ENCODE results near the gene SYNPO2L. TPM values are rescaled to one million over a fixed set of nuclear protein-coding genes. Genes with fewer than 3 reads are reported as not detected.
A peak's percentile ranks its signal among the peaks of the same experiment; 100 is the strongest.

The SYNPO2L gene
- total RNA-seq, 2 donors from 2014 or later, result not detected

- H3K27ac Mint-ChIP-seq, result no peak overlapping the region
- no peak for DNase-seq
- H3K36me3 Mint-ChIP-seq (ENCODE audit: insufficient read depth in 2 of 2), result no peaks in the 10 kb centered on the region
Measured at GRCh38 chr10:73645251-73645650, 10.6 kb downstream of the SYNPO2L start.

GRCh38 chr10:73644767-73645166, 11.1 kb downstream of the SYNPO2L start:
- no peaks in the 10 kb centered on the region for H3K9me3 Mint-ChIP-seq
- no peak overlapping the region for H3K27ac Mint-ChIP-seq
- H3K4me1 Mint-ChIP-seq (ENCODE audit: low read depth), result peaks cover 16% of the 10 kb centered on the region
- no peaks in the 10 kb centered on the region for H3K36me3 Mint-ChIP-seq (ENCODE audit: insufficient read depth in 2 of 2)
- peak; percentile 56 to 67 for ATAC-seq (replicated peaks in 1 of 2)
- peak overlapping the region; percentile 5 to 32 for H3K4me3 Mint-ChIP-seq
- no peak for DNase-seq
- peaks cover 2% of the 10 kb centered on the region for H3K27me3 Mint-ChIP-seq (ENCODE audit: low read depth)

More at GRCh38 chr10:73645251-73645650, 10.6 kb downstream of the SYNPO2L start:
- Mint-ChIP-seq H3K9me3 (no peaks in the 10 kb centered on the region), H3K4me3 (no peak overlapping the region), H3K4me1 (ENCODE audit: low read depth) (peaks cover 18% of the 10 kb centered on the region), H3K27me3 (ENCODE audit: low read depth) (no peaks in the 10 kb centered on the region)
- ATAC-seq (replicated peaks in 1 of 2), result no peak

DNA sequence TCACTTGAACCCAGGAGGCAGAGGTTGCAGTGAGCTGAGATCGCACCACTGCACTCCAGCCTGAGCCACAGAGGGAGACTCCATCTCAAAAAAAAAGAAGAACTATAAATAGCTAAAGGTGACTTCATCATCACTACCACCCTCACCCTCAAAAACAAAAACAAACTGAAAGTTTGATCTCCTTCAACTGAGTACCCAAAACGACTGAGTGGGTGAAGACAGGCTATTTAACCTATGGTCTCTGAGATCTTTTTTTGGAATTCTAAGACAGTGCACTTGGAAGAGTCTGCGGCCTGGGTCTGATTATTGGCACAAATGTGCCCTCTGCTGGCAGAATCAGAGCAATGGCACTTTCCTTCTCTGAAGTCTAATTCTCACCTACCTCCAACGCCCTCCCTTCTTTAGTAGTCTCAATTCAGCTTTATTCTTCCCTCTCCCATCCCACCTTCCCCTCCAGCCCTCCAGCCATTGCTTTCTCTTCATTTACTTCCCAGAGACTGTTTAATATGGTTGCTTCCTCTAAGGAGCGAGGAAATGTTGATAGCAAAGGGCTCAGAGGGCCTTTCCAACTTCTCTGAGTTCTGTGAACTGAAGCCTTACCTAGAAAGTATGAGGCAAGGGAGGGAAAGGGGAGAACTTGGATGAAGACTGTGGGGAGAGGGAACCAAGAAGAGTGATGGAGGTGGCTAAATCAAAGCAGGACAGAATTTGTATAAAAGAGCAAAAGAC, 11.7 kb downstream of the SYNPO2L start:
- peak overlapping the region; percentile 7 to 32 for H3K4me3 Mint-ChIP-seq
- peaks cover 16% of the 10 kb centered on the region for H3K4me1 Mint-ChIP-seq (ENCODE audit: low read depth)
- no peaks in the 10 kb centered on the region for H3K9me3 Mint-ChIP-seq
- DNase-seq, result peak; percentile 42 to 54
- no peaks in the 10 kb centered on the region for H3K36me3 Mint-ChIP-seq (ENCODE audit: insufficient read depth in 2 of 2)
- peaks cover 7% of the 10 kb centered on the region for H3K27me3 Mint-ChIP-seq (ENCODE audit: low read depth)
- H3K27ac Mint-ChIP-seq, result no peak overlapping the region
- peak; percentile 61 to 73 for ATAC-seq (replicated peaks in 1 of 2)

- H3K27ac Mint-ChIP-seq, result no peak overlapping the region
- peaks cover 7% of the 10 kb centered on the region for H3K27me3 Mint-ChIP-seq (ENCODE audit: low read depth)
- no peak for ATAC-seq (replicated peaks in 1 of 2)
- H3K36me3 Mint-ChIP-seq (ENCODE audit: insufficient read depth in 2 of 2), result no peaks in the 10 kb centered on the region
- peaks cover 16% of the 10 kb centered on the region for H3K4me1 Mint-ChIP-seq (ENCODE audit: low read depth)
- no peaks in the 10 kb centered on the region for H3K9me3 Mint-ChIP-seq
- no peak for DNase-seq
- no peak overlapping the region for H3K4me3 Mint-ChIP-seq
Measured at GRCh38 chr10:73643362-73643761, 12.5 kb downstream of the SYNPO2L start.

DNA sequence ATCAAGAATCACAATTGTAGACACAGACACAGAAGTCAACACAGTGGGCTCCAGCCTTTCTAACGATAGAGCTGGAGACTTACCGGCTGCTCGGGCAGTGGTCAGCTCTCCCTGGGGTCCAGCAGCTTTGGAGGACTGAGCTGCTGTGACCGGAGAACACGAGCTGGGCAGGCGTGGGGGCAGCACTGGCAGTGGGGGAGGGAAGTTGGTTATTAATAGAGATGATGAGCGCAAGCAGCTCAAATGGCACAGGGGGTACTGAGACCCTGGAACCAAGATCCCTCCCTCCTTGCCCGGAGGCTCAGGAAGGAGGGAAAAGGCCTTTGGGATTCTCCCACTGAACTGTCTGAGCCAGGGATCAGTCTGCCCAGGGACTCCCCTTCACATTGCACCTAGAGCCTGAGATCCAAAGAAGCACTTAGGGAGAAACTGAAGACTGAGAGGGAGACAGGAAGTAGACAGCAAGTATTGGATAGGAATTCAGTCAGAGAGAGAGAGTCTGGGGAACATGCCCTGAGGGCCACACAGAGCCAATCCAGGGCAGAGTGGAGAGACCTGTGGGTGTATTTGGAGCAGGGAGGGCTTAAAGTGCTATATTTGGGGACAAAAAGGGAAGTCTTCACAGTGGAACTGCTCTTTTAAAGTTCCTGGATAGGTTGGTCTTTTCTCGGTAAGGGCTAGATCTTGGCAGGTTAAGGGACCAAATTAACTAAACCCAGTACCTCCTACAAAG, 14.3 kb downstream of the SYNPO2L start, which contains the start of gene MYOZ1:
MYOZ1 (minus strand) TSS at position 147 of the 733 bp plus-strand sequence. CDS start 1,457 bp downstream, outside the sequence.
- Mint-ChIP-seq H3K9me3 (no peaks in the 10 kb centered on the region), H3K27me3 (ENCODE audit: low read depth) (peaks cover 7% of the 10 kb centered on the region), H3K36me3 (ENCODE audit: insufficient read depth in 2 of 2) (no peaks in the 10 kb centered on the region), H3K4me3 (no peak within 1 kb of the TSS), H3K27ac (no peak within 1 kb of the TSS), H3K4me1 (ENCODE audit: low read depth) (peaks cover 16% of the 10 kb centered on the region)
- no peak for DNase-seq
- ATAC-seq (replicated peaks in 1 of 2), result no peak

GRCh38 chr10:73639286-73639685, 16.5 kb downstream of the SYNPO2L start:
- H3K36me3 Mint-ChIP-seq (ENCODE audit: insufficient read depth in 2 of 2), result no peaks in the 10 kb centered on the region
- no peaks in the 10 kb centered on the region for H3K9me3 Mint-ChIP-seq
- peaks cover 5% of the 10 kb centered on the region for H3K4me1 Mint-ChIP-seq (ENCODE audit: low read depth)
- no peak overlapping the region for H3K27ac Mint-ChIP-seq
- ATAC-seq (replicated peaks in 1 of 2) (no peak), DNase-seq (no peak)
- H3K27me3 Mint-ChIP-seq (ENCODE audit: low read depth), result peaks cover 7% of the 10 kb centered on the region
- H3K4me3 Mint-ChIP-seq, result no peak overlapping the region

GRCh38 chr10:73635781-73636180, 20.0 kb downstream of the SYNPO2L start:
- peaks cover 7% of the 10 kb centered on the region for H3K27me3 Mint-ChIP-seq (ENCODE audit: low read depth)
- H3K4me3 Mint-ChIP-seq, result no peak overlapping the region

GRCh38 chr10:73634421-73634820, 21.4 kb downstream of the SYNPO2L start:
- ATAC-seq (replicated peaks in 1 of 2) (no peak), DNase-seq (no peak)
- Mint-ChIP-seq H3K27ac (no peak overlapping the region), H3K27me3 (ENCODE audit: low read depth) (peaks cover 2% of the 10 kb centered on the region), H3K9me3 (no peaks in the 10 kb centered on the region), H3K36me3 (ENCODE audit: insufficient read depth in 2 of 2) (no peaks in the 10 kb centered on the region), H3K4me3 (no peak overlapping the region), H3K4me1 (ENCODE audit: low read depth) (no peaks in the 10 kb centered on the region)

More at GRCh38 chr10:73635781-73636180, 20.0 kb downstream of the SYNPO2L start:
- no peak for DNase-seq
- Mint-ChIP-seq H3K4me1 (ENCODE audit: low read depth) (no peaks in the 10 kb centered on the region), H3K36me3 (ENCODE audit: insufficient read depth in 2 of 2) (no peaks in the 10 kb centered on the region), H3K9me3 (no peaks in the 10 kb centered on the region), H3K27ac (no peak overlapping the region)
- no peak for ATAC-seq (replicated peaks in 1 of 2)

GRCh38 chr10:73629165-73629564, 26.7 kb downstream of the SYNPO2L start:
- no peak for DNase-seq
- no peak for ATAC-seq (replicated peaks in 1 of 2)
- no peaks in the 10 kb centered on the region for H3K27me3 Mint-ChIP-seq (ENCODE audit: low read depth)
- H3K36me3 Mint-ChIP-seq (ENCODE audit: insufficient read depth in 2 of 2), result peaks cover 3 to 6% of the 10 kb centered on the region in 2 donors
- no peak overlapping the region for H3K4me3 Mint-ChIP-seq
- H3K27ac Mint-ChIP-seq, result no peak overlapping the region
- no peaks in the 10 kb centered on the region for H3K9me3 Mint-ChIP-seq
- H3K4me1 Mint-ChIP-seq (ENCODE audit: low read depth), result peaks cover 18% of the 10 kb centered on the region

- ATAC-seq (replicated peaks in 1 of 2) (no peak), DNase-seq (no peak)
- H3K4me1 Mint-ChIP-seq (ENCODE audit: low read depth), result peaks cover 18% of the 10 kb centered on the region
- H3K27me3 Mint-ChIP-seq (ENCODE audit: low read depth), result no peaks in the 10 kb centered on the region
- peaks cover 3 to 6% of the 10 kb centered on the region in 2 donors for H3K36me3 Mint-ChIP-seq (ENCODE audit: insufficient read depth in 2 of 2)
- no peaks in the 10 kb centered on the region for H3K9me3 Mint-ChIP-seq
- H3K4me3 Mint-ChIP-seq, result no peak overlapping the region
- no peak overlapping the region for H3K27ac Mint-ChIP-seq
Measured at GRCh38 chr10:73628405-73628804, 27.4 kb downstream of the SYNPO2L start.

DNA sequence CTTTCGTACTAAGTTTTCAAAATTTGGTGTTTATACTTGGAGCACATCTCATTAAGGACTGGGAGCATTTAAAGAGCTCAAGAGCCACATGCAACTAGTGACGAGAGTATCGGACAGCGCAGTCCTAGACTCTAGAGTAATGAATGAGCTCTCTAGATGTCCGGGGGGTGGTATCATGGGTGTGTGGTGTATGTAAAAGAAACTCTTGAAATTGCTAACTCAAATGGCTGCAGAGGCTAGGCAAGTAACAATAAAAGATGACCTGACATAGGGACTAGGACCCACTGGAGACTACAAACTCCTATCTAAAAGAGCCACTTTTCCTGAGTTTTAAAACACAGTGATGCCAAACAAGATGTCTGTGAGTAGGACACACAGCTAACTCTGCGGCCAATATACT, 28.5 kb downstream of the SYNPO2L start:
- no peak for ATAC-seq (replicated peaks in 1 of 2)
- Mint-ChIP-seq H3K27me3 (ENCODE audit: low read depth) (no peaks in the 10 kb centered on the region), H3K4me1 (ENCODE audit: low read depth) (peaks cover 18% of the 10 kb centered on the region), H3K36me3 (ENCODE audit: insufficient read depth in 2 of 2) (peaks cover 3 to 6% of the 10 kb centered on the region in 2 donors), H3K4me3 (peak overlapping the region; percentile 91 to 93), H3K9me3 (no peaks in the 10 kb centered on the region), H3K27ac (peak overlapping the region; percentile 57)
- no peak for DNase-seq

DNA sequence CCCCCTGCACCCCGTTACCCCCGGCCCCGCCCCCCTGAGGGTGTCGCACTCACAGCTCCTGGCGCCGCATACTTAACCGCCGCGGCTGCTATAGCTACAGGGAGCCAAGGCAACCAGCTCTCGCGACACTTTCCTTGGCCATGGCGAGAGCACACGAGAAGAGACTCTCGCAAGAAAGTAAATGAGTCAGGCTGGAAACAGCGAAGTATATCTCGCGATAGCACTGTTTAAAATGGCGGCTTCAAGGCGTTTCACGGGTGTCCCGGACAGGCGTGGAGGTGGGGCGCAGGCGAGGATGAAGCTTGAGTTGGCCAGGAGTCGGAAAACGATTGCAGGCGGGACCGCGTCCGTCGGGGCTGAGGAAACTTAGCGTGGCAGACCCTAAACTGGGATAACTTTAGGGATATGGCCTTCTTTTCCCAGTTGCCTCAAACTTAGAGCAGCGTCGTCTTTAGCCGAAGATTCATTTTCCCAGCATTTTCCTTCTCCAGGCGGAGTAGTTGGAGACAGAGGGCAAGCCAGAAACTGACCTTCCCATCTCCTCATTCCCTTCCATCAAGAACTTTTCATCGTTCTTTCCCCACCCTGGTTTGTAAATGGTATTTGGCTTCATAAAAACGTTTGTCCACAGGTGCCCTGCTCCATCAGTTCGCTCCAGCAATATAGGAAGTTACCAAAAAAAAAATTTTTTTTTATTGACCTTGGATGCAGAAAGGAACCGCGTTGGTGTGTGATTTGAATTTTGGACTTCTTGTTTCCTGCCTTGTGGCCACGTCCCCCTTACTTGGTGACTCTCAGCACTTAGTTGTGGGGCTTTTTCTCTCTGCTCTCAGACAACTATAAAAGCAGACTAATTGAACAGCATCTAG, 29.7 kb downstream of the SYNPO2L start:
- peak; percentile 91 to 95 for DNase-seq

More for the DNA sequence above, 29.7 kb downstream of the SYNPO2L start:
- Mint-ChIP-seq H3K4me3 (peak overlapping the region; percentile 91 to 93), H3K9me3 (no peaks in the 10 kb centered on the region), H3K27ac (peak overlapping the region; percentile 95), H3K4me1 (ENCODE audit: low read depth) (peaks cover 18% of the 10 kb centered on the region), H3K27me3 (ENCODE audit: low read depth) (no peaks in the 10 kb centered on the region), H3K36me3 (ENCODE audit: insufficient read depth in 2 of 2) (peaks cover 3 to 6% of the 10 kb centered on the region in 2 donors)
- peak; percentile 99 for ATAC-seq (replicated peaks in 1 of 2)

Data from activated T-cell treated with anti-CD3 and anti-CD28 coated beads, Interleukin-2, amount 50 U/mL, for 72 hours (primary cell).